WTC11 (cell line): ENCODE results near the gene NINJ2. TPM values are rescaled to one million over a fixed set of nuclear protein-coding genes. Genes with fewer than 3 reads are reported as not detected.

ENCODE experiments used
- ATAC-seq: fragments of 200-7000 bp; cut with Tn5 transposase; 2 replicates; pipeline ENCODE4 v1.10.0; 2021; ENCODE audit warnings: mild to moderate bottlenecking, moderate library complexity
- CTCF ChIA-PET: fragments of 300-600 bp; sonication (Branson Sonifier 250); formaldehyde crosslinking; loops from one replicate; lab custom pipeline; 2021; ENCODE audit warnings: antibody characterized with exemption; lab: Charles Lee
- POLR2A ChIA-PET: fragments of 350-600 bp; sonication (Branson Sonifier 250); formaldehyde crosslinking; loops from one replicate; lab custom pipeline; 2021; ENCODE audit warnings: antibody characterized with exemption; lab: Charles Lee
- DNase-seq: peaks from one replicate; pipeline ENCODE4 v3.0.0; 2021; ENCODE audit warnings: low spot score
- H3K27ac Mint-ChIP-seq: 2 replicates; pipeline ENCODE4 v1.8.0; 2021; ENCODE audit warnings: mixed read lengths
- H3K27me3 Mint-ChIP-seq: 2 replicates; pipeline ENCODE4 v1.8.0; 2021; ENCODE audit warnings: low read depth, mild to moderate bottlenecking, moderate library complexity, mixed read lengths
- H3K36me3 Mint-ChIP-seq: 2 replicates; pipeline ENCODE4 v1.8.0; 2021; ENCODE audit warnings: mixed read lengths
- H3K4me1 Mint-ChIP-seq: 2 replicates; pipeline ENCODE4 v1.8.0; 2022; ENCODE audit warnings: mixed read lengths
- H3K4me3 Mint-ChIP-seq: 2 replicates; pipeline ENCODE4 v1.8.0; 2021; ENCODE audit warnings: mild to moderate bottlenecking, moderate library complexity, mixed read lengths
- H3K9me3 Mint-ChIP-seq: 2 replicates; pipeline ENCODE4 v1.8.0; 2021; ENCODE audit warnings: mixed read lengths
- FOXP1 ChIP-seq: sonication (generic); formaldehyde crosslinking; IDR thresholded peaks from 2 replicates; pipeline ENCODE4 v1.8.0; 2022; ENCODE audit warnings: missing genetic modification reagents, mild to moderate bottlenecking, moderate library complexity, borderline replicate concordance
- GRHL2 ChIP-seq: fragments of 250-450 bp; sonication (Bioruptor Pico); IDR thresholded peaks from 2 replicates; pipeline ENCODE4 v1.8.0; 2022; ENCODE audit warnings: mild to moderate bottlenecking, moderate library complexity; ENCODE audit not compliant: insufficient replicate concordance, severe bottlenecking
- GTF2I ChIP-seq: fragments of 250-450 bp; sonication (Bioruptor Pico); conservative IDR thresholded peaks from 2 replicates; pipeline ENCODE4 v1.4.0; 2021; ENCODE audit warnings: mild to moderate bottlenecking
- IRF2 ChIP-seq: sonication (generic); formaldehyde crosslinking; IDR thresholded peaks from 2 replicates; pipeline ENCODE4 v1.8.0; 2022; ENCODE audit warnings: low read depth, missing genetic modification reagents, borderline replicate concordance
- MXD4 ChIP-seq: fragments of 250-450 bp; sonication (Bioruptor Pico); IDR thresholded peaks from 2 replicates; pipeline ENCODE4 v1.8.0; 2021; ENCODE audit warnings: mild to moderate bottlenecking, moderate library complexity, borderline replicate concordance
- MYBL2 ChIP-seq: sonication (generic); formaldehyde crosslinking; IDR thresholded peaks from 2 replicates; pipeline ENCODE4 v1.8.1; 2023; ENCODE audit warnings: mild to moderate bottlenecking, moderate library complexity, missing genetic modification reagents
- RORB ChIP-seq: fragments of 250-450 bp; sonication (Bioruptor Pico); IDR thresholded peaks from 2 replicates; pipeline ENCODE4 v1.9.0; 2021; ENCODE audit warnings: mild to moderate bottlenecking
- TCF7 ChIP-seq: sonication (generic); formaldehyde crosslinking; IDR thresholded peaks from 2 replicates; pipeline ENCODE4 v1.8.0; 2022; ENCODE audit warnings: mild to moderate bottlenecking, low read depth, missing genetic modification reagents, moderate library complexity
- ZNF232 ChIP-seq: sonication (generic); formaldehyde crosslinking; IDR thresholded peaks from 2 replicates; pipeline ENCODE4 v1.8.0; 2022; ENCODE audit warnings: mild to moderate bottlenecking, missing genetic modification reagents
- total RNA-seq: library from RNA; stranded (reverse); gene quantifications from 3 replicates; pipeline ENCODE4 v1.2.3, GENCODE V29; 2021
- TF ChIP-seq, protein P1 (sequence below): sonication (generic); formaldehyde crosslinking; IDR thresholded peaks from 2 replicates; pipeline ENCODE4 v1.8.0; 2023; ENCODE audit warnings: missing genetic modification reagents, mild to moderate bottlenecking, borderline replicate concordance
- TF ChIP-seq, protein P2 (sequence below): sonication (generic); formaldehyde crosslinking; IDR thresholded peaks from 2 replicates; pipeline ENCODE4 v1.8.0; 2022; ENCODE audit warnings: mild to moderate bottlenecking, missing genetic modification reagents
- TF ChIP-seq, protein P3 (sequence below): fragments of 250-450 bp; sonication (Bioruptor Pico); IDR thresholded peaks from 2 replicates; pipeline ENCODE4 v1.9.0; 2021; ENCODE audit warnings: moderate library complexity, mild to moderate bottlenecking, inconsistent platforms, borderline replicate concordance
- TF ChIP-seq, protein P4 (sequence below): sonication (generic); formaldehyde crosslinking; IDR thresholded peaks from 2 replicates; pipeline ENCODE4 v1.8.0; 2023; ENCODE audit warnings: mild to moderate bottlenecking, missing genetic modification reagents
- TF ChIP-seq, protein P5 (sequence below): sonication (generic); formaldehyde crosslinking; IDR thresholded peaks from 2 replicates; pipeline ENCODE4 v1.8.1; 2023; ENCODE audit warnings: mild to moderate bottlenecking, missing genetic modification reagents, moderate library complexity

Gene NINJ2
- total RNA-seq, 1 experiment from 2014 or later = 0.42 TPM

DNA sequence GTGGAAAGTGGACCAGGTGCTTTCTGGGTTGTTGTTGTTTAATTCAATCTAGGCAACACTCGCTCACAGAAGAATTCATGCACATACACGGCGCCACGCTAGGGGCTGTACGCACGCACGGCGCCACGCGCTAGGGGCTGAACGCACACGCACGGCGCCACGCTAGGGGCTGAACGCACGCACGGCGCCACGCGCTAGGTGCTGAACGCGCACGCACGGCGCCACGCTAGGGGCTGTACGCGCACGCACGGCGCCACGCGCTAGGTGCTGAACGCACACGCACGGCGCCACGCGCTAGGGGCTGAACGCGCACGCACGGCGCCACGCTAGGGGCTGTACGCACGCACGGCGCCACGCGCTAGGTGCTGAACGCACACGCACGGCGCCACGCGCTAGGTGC lies 54.3 kb downstream of the NINJ2 start (continued):
- TF ChIP-seq, protein P1, sequence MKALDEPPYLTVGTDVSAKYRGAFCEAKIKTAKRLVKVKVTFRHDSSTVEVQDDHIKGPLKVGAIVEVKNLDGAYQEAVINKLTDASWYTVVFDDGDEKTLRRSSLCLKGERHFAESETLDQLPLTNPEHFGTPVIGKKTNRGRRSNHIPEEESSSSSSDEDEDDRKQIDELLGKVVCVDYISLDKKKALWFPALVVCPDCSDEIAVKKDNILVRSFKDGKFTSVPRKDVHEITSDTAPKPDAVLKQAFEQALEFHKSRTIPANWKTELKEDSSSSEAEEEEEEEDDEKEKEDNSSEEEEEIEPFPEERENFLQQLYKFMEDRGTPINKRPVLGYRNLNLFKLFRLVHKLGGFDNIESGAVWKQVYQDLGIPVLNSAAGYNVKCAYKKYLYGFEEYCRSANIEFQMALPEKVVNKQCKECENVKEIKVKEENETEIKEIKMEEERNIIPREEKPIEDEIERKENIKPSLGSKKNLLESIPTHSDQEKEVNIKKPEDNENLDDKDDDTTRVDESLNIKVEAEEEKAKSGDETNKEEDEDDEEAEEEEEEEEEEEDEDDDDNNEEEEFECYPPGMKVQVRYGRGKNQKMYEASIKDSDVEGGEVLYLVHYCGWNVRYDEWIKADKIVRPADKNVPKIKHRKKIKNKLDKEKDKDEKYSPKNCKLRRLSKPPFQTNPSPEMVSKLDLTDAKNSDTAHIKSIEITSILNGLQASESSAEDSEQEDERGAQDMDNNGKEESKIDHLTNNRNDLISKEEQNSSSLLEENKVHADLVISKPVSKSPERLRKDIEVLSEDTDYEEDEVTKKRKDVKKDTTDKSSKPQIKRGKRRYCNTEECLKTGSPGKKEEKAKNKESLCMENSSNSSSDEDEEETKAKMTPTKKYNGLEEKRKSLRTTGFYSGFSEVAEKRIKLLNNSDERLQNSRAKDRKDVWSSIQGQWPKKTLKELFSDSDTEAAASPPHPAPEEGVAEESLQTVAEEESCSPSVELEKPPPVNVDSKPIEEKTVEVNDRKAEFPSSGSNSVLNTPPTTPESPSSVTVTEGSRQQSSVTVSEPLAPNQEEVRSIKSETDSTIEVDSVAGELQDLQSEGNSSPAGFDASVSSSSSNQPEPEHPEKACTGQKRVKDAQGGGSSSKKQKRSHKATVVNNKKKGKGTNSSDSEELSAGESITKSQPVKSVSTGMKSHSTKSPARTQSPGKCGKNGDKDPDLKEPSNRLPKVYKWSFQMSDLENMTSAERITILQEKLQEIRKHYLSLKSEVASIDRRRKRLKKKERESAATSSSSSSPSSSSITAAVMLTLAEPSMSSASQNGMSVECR = no peak
- TF ChIP-seq, protein P2, sequence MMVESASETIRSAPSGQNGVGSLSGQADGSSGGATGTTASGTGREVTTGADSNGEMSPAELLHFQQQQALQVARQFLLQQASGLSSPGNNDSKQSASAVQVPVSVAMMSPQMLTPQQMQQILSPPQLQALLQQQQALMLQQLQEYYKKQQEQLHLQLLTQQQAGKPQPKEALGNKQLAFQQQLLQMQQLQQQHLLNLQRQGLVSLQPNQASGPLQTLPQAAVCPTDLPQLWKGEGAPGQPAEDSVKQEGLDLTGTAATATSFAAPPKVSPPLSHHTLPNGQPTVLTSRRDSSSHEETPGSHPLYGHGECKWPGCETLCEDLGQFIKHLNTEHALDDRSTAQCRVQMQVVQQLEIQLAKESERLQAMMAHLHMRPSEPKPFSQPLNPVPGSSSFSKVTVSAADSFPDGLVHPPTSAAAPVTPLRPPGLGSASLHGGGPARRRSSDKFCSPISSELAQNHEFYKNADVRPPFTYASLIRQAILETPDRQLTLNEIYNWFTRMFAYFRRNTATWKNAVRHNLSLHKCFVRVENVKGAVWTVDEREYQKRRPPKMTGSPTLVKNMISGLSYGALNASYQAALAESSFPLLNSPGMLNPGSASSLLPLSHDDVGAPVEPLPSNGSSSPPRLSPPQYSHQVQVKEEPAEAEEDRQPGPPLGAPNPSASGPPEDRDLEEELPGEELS (CRISPR knock-in tag) = no peak
- TF ChIP-seq RORB (no peak), GTF2I (CRISPR knock-in tag) (no peak), TCF7 (no peak), MYBL2 (CRISPR knock-in tag) (no peak)
- TF ChIP-seq, protein P3, sequence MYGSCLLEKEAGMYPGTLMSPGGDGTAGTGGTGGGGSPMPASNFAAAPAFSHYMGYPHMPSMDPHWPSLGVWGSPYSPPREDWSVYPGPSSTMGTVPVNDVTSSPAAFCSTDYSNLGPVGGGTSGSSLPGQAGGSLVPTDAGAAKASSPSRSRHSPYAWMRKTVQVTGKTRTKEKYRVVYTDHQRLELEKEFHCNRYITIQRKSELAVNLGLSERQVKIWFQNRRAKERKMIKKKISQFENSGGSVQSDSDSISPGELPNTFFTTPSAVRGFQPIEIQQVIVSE (CRISPR knock-in tag) = no peak

DNA sequence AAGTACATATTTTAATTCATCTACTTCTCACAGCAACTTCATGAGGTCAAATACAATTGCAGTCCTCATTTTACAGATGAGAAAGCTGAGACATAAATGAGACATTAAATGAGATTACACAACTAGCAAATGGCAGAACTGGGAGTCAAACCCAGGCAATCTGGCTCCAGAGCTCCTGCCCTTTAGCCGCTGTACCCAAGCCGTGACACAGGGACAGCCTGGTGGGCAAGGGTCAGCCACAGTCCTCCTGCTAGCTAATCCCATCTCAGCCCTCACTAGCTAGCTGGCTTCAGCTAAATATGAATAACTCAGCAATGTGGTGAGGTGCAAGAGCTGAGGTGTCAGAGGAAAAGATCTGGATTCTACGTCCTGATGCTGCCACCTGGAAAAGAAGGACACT lies 54.8 kb downstream of the NINJ2 start:
- Mint-ChIP-seq H3K4me1 (no peaks in the 10 kb centered on the region; the same call in 1 of the 2 replicates), H3K36me3 (no peaks in the 10 kb centered on the region), H3K27ac (no peak overlapping the region), H3K4me3 (no peak overlapping the region), H3K27me3 (no peaks in the 10 kb centered on the region; the same call in 1 of the 2 replicates), H3K9me3 (no peaks in the 10 kb centered on the region)
- ATAC-seq (no peak), DNase-seq (no peak)
- TF ChIP-seq, protein P4, sequence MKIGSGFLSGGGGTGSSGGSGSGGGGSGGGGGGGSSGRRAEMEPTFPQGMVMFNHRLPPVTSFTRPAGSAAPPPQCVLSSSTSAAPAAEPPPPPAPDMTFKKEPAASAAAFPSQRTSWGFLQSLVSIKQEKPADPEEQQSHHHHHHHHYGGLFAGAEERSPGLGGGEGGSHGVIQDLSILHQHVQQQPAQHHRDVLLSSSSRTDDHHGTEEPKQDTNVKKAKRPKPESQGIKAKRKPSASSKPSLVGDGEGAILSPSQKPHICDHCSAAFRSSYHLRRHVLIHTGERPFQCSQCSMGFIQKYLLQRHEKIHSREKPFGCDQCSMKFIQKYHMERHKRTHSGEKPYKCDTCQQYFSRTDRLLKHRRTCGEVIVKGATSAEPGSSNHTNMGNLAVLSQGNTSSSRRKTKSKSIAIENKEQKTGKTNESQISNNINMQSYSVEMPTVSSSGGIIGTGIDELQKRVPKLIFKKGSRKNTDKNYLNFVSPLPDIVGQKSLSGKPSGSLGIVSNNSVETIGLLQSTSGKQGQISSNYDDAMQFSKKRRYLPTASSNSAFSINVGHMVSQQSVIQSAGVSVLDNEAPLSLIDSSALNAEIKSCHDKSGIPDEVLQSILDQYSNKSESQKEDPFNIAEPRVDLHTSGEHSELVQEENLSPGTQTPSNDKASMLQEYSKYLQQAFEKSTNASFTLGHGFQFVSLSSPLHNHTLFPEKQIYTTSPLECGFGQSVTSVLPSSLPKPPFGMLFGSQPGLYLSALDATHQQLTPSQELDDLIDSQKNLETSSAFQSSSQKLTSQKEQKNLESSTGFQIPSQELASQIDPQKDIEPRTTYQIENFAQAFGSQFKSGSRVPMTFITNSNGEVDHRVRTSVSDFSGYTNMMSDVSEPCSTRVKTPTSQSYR (CRISPR knock-in tag) = no peak
- TF ChIP-seq GRHL2 (CRISPR knock-in tag) (no peak), FOXP1 (CRISPR knock-in tag) (no peak), IRF2 (CRISPR knock-in tag) (no peak), ZNF232 (CRISPR knock-in tag) (no peak), MXD4 (CRISPR knock-in tag) (no peak)
- TF ChIP-seq, protein P5, sequence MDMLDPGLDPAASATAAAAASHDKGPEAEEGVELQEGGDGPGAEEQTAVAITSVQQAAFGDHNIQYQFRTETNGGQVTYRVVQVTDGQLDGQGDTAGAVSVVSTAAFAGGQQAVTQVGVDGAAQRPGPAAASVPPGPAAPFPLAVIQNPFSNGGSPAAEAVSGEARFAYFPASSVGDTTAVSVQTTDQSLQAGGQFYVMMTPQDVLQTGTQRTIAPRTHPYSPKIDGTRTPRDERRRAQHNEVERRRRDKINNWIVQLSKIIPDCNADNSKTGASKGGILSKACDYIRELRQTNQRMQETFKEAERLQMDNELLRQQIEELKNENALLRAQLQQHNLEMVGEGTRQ = no peak
- ChIA-PET CTCF (interaction anchor here (1.3 to 1.8 kb wide), 3 partner anchors 10 to 142 kb away, joined by 7 to 8 read pairs (median 8); no protein-coding TSS in a partner anchor), POLR2A (interaction anchor here (0.6 kb wide), 1 partner anchor 1437 kb away, joined by 3 read pairs; no protein-coding TSS in a partner anchor)
